GM12878 (cell line): ENCODE measurements around the gene TBCA. TPM values are rescaled to one million over a fixed set of nuclear protein-coding genes. Genes with fewer than 3 reads are reported as not detected.

Experiments used
- ATAC-seq: fragments of 200-7000 bp; cut with Tn5 transposase; 3 replicates; pipeline ENCODE4 v1.9.1; 2020; ENCODE audit warnings: mild to moderate bottlenecking, moderate library complexity
- BruUV-seq: library from RNA; stranded (reverse); fragments of 400-500 nt; replicated peaks from 2 replicates; lab custom pipeline; 2021; lab: Mats Ljungman, UMichigan
- CTCF ChIA-PET: fragments of 300-600 bp; sonication (Branson Sonifier 250); formaldehyde crosslinking; extraction: SDS; loops from one replicate; lab custom pipeline; 2021; ENCODE audit warnings: inconsistent platforms; lab: Yijun Ruan, JAX
- POLR2A ChIA-PET: fragments of 350-600 bp; formaldehyde crosslinking; extraction: SDS; loops from one replicate; lab custom pipeline; 2021; ENCODE audit warnings: inconsistent platforms; lab: Charles Lee
- RAD21 ChIA-PET: fragments of 300-600 bp; sonication (Branson Sonifier 250); formaldehyde crosslinking; loops from one replicate; lab custom pipeline; 2023; ENCODE audit warnings: antibody characterized with exemption; ENCODE audit not compliant: unreplicated experiment; lab: Charles Lee
- SMC1A ChIA-PET: fragments of 300-600 bp; sonication (Branson Sonifier 250); formaldehyde crosslinking; loops from one replicate; lab custom pipeline; 2023; ENCODE audit not compliant: unreplicated experiment, uncharacterized antibody; lab: Charles Lee
- DNase-seq: peaks from one replicate; pipeline ENCODE4 v3.0.0-alpha.2; 2011; ENCODE audit warnings: low read depth, low spot score
- FAIRE-seq: peaks from 3 replicates; lab custom pipeline; 2011; peaks lifted over from hg19 to GRCh38; lab: Jason Lieb, UNC
- H2AFZ ChIP-seq: 2 replicates; pipeline ENCODE4 v1.6.0; 2011; ENCODE audit warnings: low read depth, low read length, control low read depth; ENCODE audit not compliant: control insufficient read depth
- H3K27ac ChIP-seq: 2 replicates; pipeline ENCODE4 v1.5.1; 2011; ENCODE audit warnings: control low read depth; ENCODE audit not compliant: control insufficient read depth, insufficient read depth
- H3K27me3 ChIP-seq, 2 experiments: replicated peaks in 1 of 2; 2 replicates each; pipeline versions ENCODE4 v1.6.0 to v1.6.1; 2011; ENCODE audit warnings: low read length in 1 of 2; ENCODE audit not compliant: control insufficient read depth in 2 of 2, insufficient read depth in 2 of 2
- H3K36me3 ChIP-seq, 2 experiments: 2 replicates each; pipeline ENCODE4 v1.5.1; 2011; ENCODE audit warnings: low read length in 1 of 2; ENCODE audit not compliant: control insufficient read depth in 2 of 2, insufficient read depth in 2 of 2
- H3K4me1 ChIP-seq: 2 replicates; pipeline ENCODE4 v1.6.1; 2011; ENCODE audit warnings: mild to moderate bottlenecking, low read length, moderate library complexity, mixed read lengths; ENCODE audit not compliant: control insufficient read depth, insufficient read depth
- H3K4me2 ChIP-seq: 2 replicates; pipeline ENCODE4 v1.6.0; 2011; ENCODE audit warnings: control low read depth; ENCODE audit not compliant: control insufficient read depth, insufficient read depth
- H3K4me3 ChIP-seq: fragments of 200-600 bp; sonication (generic); 2 replicates; pipeline ENCODE4 v1.5.1; 2016
- H3K79me2 ChIP-seq: 2 replicates; pipeline ENCODE4 v1.6.0; 2011; ENCODE audit warnings: low read length; ENCODE audit not compliant: control insufficient read depth, insufficient read depth
- H3K9ac ChIP-seq: 2 replicates; pipeline ENCODE4 v1.8.0; 2011; ENCODE audit warnings: low read length, control low read depth, mixed read lengths; ENCODE audit not compliant: control insufficient read depth, insufficient read depth
- H3K9me3 ChIP-seq: replicated peaks from 3 replicates; pipeline ENCODE4 v1.5.1; 2011; ENCODE audit warnings: mild to moderate bottlenecking, low read length; ENCODE audit not compliant: control insufficient read depth, insufficient read depth
- H4K20me1 ChIP-seq: 2 replicates; pipeline ENCODE4 v1.6.0; 2011; ENCODE audit not compliant: control insufficient read depth, insufficient read depth
- GABPA ChIP-seq: IDR thresholded peaks from 2 replicates; pipeline ENCODE4 v1.6.1; 2014; ENCODE audit warnings: antibody characterized with exemption, low read depth, mild to moderate bottlenecking, inconsistent platforms
- IKZF2 ChIP-seq, 2 experiments: fragments of 450-650 bp; IDR thresholded peaks; 2 replicates each; pipeline ENCODE4 v1.6.1; 2017; ENCODE audit warnings: mild to moderate bottlenecking in 2 of 2, moderate library complexity in 2 of 2
- NR2C1 ChIP-seq: fragments of 450-650 bp; IDR thresholded peaks from 2 replicates; pipeline ENCODE4 v1.6.1; 2017; ENCODE audit warnings: antibody characterized with exemption, mild to moderate bottlenecking, moderate library complexity
- ZNF384 ChIP-seq: IDR thresholded peaks from 2 replicates; pipeline ENCODE4 v1.6.1; 2012; ENCODE audit warnings: low read depth, mild to moderate bottlenecking, low read length, improper control_type of control experiment, borderline replicate concordance
- in situ Hi-C: fragments of 300-500 bp; cut with MboI; formaldehyde crosslinking; loops from 9 replicates; pipeline ENCODE4 v1.14.3; 2018; ENCODE audit warnings: mixed read lengths
- intact Hi-C: fragments of 100-400 bp; cut with micrococcal nuclease; formaldehyde crosslinking; loops from one replicate; pipeline ENCODE4 v1.14.2; 2022; ENCODE audit not compliant: unreplicated experiment
- polyA plus RNA-seq, 11 experiments: library from polyadenylated mRNA; depleted of rRNA in 4 of 11; unstranded in 6 of 11; stranded (reverse) in 5 of 11; fragments of >200 nt; fragmentation: Nextera tagmentation in 4 of 11; fragmentation: Illumina TruSeq in 1 of 11; extraction: Ambion mirVana in 4 of 11; extraction: Trizol in 1 of 11; gene quantifications; 1 replicate in 1 of 11; 2 replicates in 10 of 11; pipeline versions ENCODE4 v1.2.1 to v1.2.3, GENCODE V29; 2011 to 2016; ENCODE audit warnings: inconsistent platforms in 2 of 11, missing spikeins in 2 of 11, low read depth in 1 of 11
- total RNA-seq, 4 experiments: library from RNA; depleted of rRNA in 3 of 4; stranded (reverse); fragments of >200 nt in 3 of 4; fragmentation: Illumina TruSeq in 1 of 4; extraction: Trizol in 1 of 4; gene quantifications; 2 replicates each; pipeline versions ENCODE4 v1.2.1 to v1.2.3, GENCODE V29; 2013 to 2021
- TF ChIP-seq, protein P1 (sequence below): fragments of 450-650 bp; IDR thresholded peaks from 2 replicates; pipeline ENCODE4 v1.6.1; 2017; ENCODE audit warnings: antibody characterized with exemption, mild to moderate bottlenecking, moderate library complexity

Gene TBCA
- total and polyA plus RNA-seq, 10 of the 15 experiments (the other 5 are each of a cell fraction or from before 2014, with no cell fraction given): 86.3 to 647 (median 294) TPM

DNA sequence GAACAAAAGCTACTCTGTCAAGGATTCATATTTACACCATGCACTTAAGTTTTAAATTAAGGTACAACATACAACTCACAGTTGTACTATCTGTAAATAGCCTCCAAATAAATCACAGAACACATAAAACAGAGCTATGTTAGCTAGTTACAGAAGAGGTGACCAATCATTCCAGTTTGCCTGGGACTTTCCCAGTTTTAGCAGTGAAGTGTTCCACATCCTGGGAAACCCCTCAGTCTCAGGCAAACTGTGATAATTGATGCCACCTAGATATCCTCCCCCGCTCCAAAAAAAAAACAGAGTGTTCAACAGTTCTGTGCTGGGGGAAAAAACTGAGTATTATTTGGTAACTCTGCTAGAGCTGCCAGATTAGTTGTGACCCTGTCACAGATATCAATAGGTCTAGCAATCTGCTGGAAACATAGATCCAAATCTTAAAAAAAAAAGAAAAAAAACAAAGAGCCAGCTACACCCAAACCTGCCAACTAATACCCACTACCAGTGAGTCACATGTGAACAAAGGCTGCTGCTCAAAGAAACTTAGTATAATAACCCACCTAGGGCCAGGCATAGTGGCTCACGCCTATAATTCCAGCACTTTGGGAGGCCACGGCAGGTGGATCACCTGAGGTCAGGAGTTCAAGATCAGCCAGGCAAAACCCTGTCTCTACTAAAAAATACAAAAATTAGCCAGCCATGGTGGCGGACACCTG is 5.7 kb downstream of the TBCA start (continued):
- TF ChIP-seq, protein P1, sequence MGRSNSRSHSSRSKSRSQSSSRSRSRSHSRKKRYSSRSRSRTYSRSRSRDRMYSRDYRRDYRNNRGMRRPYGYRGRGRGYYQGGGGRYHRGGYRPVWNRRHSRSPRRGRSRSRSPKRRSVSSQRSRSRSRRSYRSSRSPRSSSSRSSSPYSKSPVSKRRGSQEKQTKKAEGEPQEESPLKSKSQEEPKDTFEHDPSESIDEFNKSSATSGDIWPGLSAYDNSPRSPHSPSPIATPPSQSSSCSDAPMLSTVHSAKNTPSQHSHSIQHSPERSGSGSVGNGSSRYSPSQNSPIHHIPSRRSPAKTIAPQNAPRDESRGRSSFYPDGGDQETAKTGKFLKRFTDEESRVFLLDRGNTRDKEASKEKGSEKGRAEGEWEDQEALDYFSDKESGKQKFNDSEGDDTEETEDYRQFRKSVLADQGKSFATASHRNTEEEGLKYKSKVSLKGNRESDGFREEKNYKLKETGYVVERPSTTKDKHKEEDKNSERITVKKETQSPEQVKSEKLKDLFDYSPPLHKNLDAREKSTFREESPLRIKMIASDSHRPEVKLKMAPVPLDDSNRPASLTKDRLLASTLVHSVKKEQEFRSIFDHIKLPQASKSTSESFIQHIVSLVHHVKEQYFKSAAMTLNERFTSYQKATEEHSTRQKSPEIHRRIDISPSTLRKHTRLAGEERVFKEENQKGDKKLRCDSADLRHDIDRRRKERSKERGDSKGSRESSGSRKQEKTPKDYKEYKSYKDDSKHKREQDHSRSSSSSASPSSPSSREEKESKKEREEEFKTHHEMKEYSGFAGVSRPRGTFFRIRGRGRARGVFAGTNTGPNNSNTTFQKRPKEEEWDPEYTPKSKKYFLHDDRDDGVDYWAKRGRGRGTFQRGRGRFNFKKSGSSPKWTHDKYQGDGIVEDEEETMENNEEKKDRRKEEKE: no peak
- TF ChIP-seq GABPA (no peak), ZNF384 (no peak), NR2C1 (no peak)

GRCh38 chr5:77768978-77769377 is 7.2 kb downstream of the TBCA start:
- BruUV-seq: no TSS peak
- DNase-seq (no peak), ATAC-seq (no peak; the same call in 2 of the 3 replicates), FAIRE-seq (no peak)
- Histone ChIP-seq H3K27me3 (no peaks in the 10 kb centered on the region), H3K9ac (no peak overlapping the region), H2AFZ (no peak overlapping the region), H3K4me2 (peak overlapping the region; percentile 24), H3K79me2 (peaks cover 86% of the 10 kb centered on the region), H3K9me3 (peaks cover 4% of the 10 kb centered on the region; the same call in 2 of the 3 replicates), H4K20me1 (no peaks in the 10 kb centered on the region), H3K36me3 (peaks cover 0 to 11% of the 10 kb centered on the region in 2 experiments; a peak in 2 of 4 replicates), H3K4me3 (peak overlapping the region; percentile 40; the same call in 1 of the 2 replicates), H3K27ac (no peak overlapping the region), H3K4me1 (no peaks in the 10 kb centered on the region)
- in situ Hi-C loops (no loop called here), intact Hi-C loops (no loop called here)
- CTCF ChIA-PET: interaction anchor here (0.8 to 1.5 kb wide), 3 partner anchors 41 to 208 kb away, joined by 3 to 5 read pairs (median 5); no protein-coding TSS in a partner anchor
- POLR2A ChIA-PET: interaction anchor here (0.6 kb wide), 1 partner anchor 47 kb away, joined by 3 read pairs; no protein-coding TSS in a partner anchor
- SMC1A ChIA-PET: interaction anchor here (1.0 to 2.4 kb wide), 10 partner anchors 14 to 138 kb away, joined by 3 to 14 read pairs (median 4); no protein-coding TSS in a partner anchor
- RAD21 ChIA-PET: interaction anchor here (0.6 to 2.4 kb wide), 3 partner anchors 50 to 138 kb away, joined by 3 to 8 read pairs (median 4); no protein-coding TSS in a partner anchor
- no peak for TF ChIP-seq IKZF2 (IDR thresholded peaks at IDR 0.05)
